Mammary epithelial cell (primary cell): Measurements from ENCODE around the gene DGKG.

Experiments used
- EZH2 ChIP-seq: IDR thresholded peaks from 2 replicates; pipeline ENCODE4 v1.6.1; 2012; ENCODE audit warnings: low read length, inconsistent platforms, borderline replicate concordance
- TF ChIP-seq, protein P1 (sequence below), 2 donors: IDR thresholded peaks in 1 of 2; conservative IDR thresholded peaks in 1 of 2; 2 replicates each; pipeline ENCODE4 v1.5.1; 2011 to 2012; ENCODE audit warnings: inconsistent platforms in 2 of 2, low read length in 2 of 2, mild to moderate bottlenecking in 2 of 2, control low read depth in 1 of 2, low read depth in 1 of 2; ENCODE audit not compliant: insufficient read depth in 1 of 2; ENCODE audit errors: extremely low read depth in 1 of 2

DNA sequence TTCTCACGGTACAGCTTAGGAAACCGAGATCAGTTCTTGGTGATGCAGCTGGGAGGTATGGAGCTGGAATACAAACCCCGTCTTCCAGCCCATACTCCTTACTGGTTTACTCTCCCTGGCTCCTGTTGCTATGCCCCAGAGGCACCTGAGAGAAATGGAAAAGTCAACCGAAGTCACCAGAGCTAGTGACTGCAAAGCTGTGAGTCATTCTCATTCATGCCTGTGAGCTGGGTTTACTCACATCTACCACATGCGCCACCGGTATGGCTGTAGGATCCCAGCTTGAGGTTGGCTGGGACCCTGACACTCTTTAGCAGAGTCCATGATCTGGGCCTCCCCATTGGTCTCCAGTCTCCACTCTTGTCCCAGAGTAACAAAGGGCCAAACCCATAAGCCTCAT is 141.7 kb downstream of the DGKG start:
- TF ChIP-seq, protein P1, sequence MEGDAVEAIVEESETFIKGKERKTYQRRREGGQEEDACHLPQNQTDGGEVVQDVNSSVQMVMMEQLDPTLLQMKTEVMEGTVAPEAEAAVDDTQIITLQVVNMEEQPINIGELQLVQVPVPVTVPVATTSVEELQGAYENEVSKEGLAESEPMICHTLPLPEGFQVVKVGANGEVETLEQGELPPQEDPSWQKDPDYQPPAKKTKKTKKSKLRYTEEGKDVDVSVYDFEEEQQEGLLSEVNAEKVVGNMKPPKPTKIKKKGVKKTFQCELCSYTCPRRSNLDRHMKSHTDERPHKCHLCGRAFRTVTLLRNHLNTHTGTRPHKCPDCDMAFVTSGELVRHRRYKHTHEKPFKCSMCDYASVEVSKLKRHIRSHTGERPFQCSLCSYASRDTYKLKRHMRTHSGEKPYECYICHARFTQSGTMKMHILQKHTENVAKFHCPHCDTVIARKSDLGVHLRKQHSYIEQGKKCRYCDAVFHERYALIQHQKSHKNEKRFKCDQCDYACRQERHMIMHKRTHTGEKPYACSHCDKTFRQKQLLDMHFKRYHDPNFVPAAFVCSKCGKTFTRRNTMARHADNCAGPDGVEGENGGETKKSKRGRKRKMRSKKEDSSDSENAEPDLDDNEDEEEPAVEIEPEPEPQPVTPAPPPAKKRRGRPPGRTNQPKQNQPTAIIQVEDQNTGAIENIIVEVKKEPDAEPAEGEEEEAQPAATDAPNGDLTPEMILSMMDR (conservative IDR thresholded peaks at IDR 0.05 in 1 of 2, IDR thresholded peaks at IDR 0.05 in 1 of 2; ENCODE audit: extremely low read depth in 1 of 2, insufficient read depth in 1 of 2, low read depth in 1 of 2, low read length in 2 of 2) = no peak
- no peak for TF ChIP-seq EZH2
